ENCODE results near the gene GRB14.

- TF ChIP-seq POLR2AphosphoS5 (IDR thresholded peaks at IDR 0.05; ENCODE audit: low read depth, low read length) (no peak), TAF1 (IDR thresholded peaks at IDR 0.05; ENCODE audit: borderline replicate concordance, low read depth, low read length) (no peak)
Observed at GRCh38 chr2:164589522-164589921, 31.8 kb downstream of the GRB14 start.

All from GM12892 (cell line).